ENCODE results near the gene FURIN.
"Not testable (repeated sequence)": the region's sequence is repeated elsewhere in the genome, so short reads cannot be mapped to it uniquely, and the experiment has no call there.

Gene FURIN

GRCh38 chr15:90868261-90868689, at the start of gene FURIN:
Gene FURIN (plus strand): TSS chr15:90868588. CDS start chr15:90875741, 7,153 bp downstream.
- DNase-seq = no peak

- no peak for DNase-seq
Observed at GRCh38 chr15:90819390-90819789, 49.0 kb upstream of the FURIN start.

GRCh38 chr15:90819850-90820249, 48.5 kb upstream of the FURIN start:
- DNase-seq = no peak

DNA sequence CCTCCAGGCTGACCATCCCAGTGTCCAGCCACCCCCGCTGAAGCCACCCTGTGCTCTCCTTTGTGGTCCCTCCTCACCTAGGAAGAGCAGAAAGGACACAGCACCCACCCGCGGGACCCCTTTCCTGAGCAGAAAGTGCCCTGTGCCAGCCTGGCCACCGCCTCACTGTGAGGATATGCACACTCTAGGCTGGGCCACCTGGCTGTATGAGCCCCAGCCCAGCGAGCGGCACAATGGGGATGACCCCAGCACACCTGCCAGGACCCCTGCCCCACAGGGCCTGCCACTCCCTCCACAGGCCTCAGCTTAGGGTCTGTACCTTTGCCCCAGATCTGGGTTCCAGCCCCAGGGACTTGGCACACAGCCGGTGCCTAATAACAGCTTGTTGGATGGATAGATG, 47.9 kb upstream of the FURIN start:
- no peak for DNase-seq

- no peak for DNase-seq
Observed at GRCh38 chr15:90822204-90822955, 46.0 kb upstream of the FURIN start.

- no peak for DNase-seq
Observed at GRCh38 chr15:90823455-90823974, 44.9 kb upstream of the FURIN start.

DNA sequence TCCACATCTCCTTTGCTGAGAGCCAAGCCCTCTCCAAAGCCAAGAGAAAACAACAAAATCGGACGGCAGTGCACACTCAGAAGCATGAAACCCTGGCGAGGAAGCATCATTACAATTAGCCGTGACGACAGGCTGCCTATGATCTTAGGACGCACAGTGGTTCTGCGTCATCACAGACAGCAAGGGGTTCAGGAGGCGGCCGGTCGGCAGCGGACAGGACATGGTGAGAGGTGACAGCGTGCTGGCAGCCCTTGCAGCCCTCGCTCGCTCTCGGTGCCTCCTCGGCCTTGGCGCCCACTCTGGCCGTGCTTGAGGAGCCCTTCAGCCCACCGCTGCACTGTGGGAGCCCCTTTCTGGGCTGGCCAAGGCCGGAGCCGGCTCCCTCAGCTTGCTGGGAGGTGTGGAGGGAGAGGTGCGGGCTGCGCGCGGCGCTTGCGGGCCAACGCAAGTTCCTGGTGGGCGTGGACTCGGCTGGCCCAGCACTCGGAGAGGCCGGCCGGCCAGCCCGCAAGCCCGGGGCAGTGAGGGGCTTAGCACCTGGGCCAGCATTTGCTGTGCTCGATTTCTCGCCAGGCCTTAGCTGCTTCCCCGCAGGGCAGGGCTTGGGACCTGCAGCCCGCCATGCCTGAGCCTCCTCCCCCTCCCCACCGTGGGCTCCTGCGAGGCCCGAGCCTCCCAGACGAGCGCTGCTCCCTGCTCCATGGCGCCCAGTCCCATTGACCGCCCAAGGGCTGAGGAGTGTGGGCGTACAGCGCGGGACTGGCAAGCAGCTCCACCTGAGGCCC, 43.1 kb upstream of the FURIN start:
- not testable (repeated sequence) for DNase-seq

GRCh38 chr15:90826206-90826885, 42.0 kb upstream of the FURIN start:
- not testable (repeated sequence) for DNase-seq

- no peak for DNase-seq
Observed at GRCh38 chr15:90826886-90827435, 41.4 kb upstream of the FURIN start.

DNA sequence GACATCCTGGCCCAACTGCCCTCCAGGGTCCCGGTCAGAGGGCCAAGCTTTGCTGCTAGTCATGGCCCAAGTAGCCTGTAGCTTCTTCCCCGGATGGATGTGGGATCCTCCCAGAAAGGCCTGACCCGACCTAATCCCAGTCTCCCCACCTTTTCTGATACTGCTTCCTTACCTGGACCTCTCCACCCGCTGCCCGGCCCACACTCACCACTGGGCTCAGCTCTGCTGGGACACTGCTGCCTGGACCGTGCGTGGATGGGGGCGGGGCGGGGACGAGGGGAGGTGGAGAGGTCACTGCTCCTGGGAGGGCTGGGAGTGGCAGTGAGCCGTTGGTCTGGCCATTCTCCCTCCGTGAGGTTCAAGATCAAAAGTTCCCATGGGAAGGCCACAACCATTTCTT, 40.3 kb upstream of the FURIN start:
- no peak for DNase-seq

- no peak for DNase-seq
Observed at GRCh38 chr15:90829126-90829525, 39.3 kb upstream of the FURIN start.

DNA sequence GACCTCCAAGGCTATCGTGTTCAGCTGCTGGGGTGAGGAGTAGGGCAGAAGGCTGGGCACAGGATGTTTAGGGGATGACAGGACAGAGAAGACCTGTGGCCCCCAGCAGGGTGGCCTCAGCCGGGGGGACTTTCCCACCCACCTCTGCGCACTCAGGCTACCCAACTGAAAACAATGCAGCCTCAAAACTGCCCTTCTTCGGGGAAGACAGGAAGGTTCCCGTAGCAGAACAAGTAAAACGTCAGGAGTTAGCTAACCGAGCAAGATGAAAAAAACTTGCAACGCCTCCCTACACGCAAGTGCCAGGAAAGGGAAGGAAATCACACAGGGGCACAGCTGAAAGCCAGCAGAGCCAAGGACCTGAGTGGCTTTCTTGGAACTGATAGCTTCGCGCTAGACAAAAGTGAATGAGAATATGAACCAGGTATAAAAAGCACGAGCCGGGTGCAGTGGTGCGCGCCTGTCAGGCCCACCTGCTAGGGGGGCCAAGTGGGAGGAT, 38.4 kb upstream of the FURIN start:
- DNase-seq = no peak

DNA sequence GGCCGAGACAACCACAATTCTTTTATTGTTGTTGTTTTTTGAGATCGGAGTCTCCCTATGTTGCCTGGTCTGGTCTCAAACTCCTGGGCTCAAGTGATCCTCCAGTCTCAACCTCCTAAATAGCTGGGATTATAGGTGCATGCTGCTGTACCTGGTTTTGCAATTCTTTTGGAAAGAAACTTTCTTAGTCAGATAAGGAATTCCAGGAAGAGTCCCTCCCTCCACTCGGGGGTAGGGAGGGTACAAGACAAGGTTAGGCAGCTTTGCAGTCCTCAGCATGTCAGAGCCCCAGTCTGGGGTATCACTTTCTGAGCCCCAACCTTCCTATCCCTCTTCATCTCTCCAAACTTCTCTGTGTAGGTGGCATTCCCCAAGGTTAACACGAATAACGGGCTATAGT, 33.8 kb upstream of the FURIN start:
- DNase-seq = no peak

DNA sequence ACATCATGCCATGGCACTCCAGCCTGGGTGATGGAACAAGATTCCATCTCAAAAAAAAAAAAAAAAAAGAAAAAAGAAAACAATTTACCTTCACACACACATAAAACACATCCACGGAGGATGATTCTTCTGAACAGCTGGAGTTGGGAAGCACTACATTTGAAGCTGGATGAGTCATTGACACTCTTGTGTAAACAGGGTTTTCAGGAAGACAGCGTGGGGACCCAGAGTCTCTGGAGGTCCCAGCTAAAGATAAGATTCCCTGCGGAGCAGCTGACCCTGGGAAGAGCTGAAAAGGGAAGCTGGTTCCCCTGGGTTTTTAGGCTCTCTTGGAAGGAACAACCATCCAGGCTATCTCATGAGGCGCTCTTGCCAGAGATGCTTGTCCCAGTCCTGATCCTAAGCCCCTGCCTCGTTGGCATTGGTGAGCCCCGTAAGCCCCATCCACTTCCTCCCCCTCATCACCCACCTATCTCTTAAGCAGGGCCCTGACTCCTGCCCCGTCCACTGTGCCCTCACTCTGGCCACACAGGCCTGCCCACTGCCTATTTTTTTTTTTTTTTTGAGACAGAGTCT, 32.0 kb upstream of the FURIN start:
- DNase-seq = no peak

DNA sequence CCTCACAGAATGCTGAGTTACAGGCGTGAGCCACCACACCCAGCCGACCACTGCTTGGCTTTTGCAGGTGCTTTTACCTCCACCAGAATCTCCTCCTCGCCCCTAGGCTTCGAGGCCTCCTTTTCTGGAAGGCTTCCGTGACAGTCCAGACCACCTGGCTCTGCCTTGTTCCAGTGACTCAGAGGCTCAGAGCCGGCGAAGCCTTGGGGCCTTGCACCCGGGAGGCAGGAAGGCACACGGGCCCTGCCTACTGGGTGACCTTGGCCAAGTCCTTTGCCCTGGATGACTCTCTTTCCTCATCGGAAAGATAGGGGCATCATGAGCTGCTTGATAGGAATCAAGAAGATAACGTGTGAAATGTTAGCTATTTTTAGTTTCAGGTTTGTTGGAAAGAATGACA, 31.3 kb upstream of the FURIN start:
- DNase-seq = no peak

DNA sequence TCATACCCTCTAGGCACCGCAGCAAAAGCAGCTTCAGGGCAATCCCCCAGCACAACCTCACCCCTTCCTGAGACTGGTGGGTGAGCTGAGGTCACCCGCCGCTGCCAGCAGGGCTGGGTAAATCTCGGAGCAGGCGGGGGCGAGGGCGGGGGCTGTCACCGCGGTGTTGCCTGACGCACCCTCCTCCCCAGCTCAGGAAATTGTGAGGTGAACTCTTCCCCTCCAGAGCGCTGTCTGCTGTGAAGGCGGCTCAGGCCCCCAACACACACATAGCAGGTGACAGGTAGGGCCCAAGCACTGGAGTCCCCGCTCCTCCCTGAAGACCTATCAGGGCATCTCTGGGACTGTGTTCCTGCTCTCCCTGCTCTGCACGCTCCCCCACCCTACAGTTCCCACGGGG, 30.2 kb upstream of the FURIN start:
- no peak for DNase-seq

- no peak for DNase-seq
Observed at GRCh38 chr15:90838544-90838943, 29.8 kb upstream of the FURIN start.

DNA sequence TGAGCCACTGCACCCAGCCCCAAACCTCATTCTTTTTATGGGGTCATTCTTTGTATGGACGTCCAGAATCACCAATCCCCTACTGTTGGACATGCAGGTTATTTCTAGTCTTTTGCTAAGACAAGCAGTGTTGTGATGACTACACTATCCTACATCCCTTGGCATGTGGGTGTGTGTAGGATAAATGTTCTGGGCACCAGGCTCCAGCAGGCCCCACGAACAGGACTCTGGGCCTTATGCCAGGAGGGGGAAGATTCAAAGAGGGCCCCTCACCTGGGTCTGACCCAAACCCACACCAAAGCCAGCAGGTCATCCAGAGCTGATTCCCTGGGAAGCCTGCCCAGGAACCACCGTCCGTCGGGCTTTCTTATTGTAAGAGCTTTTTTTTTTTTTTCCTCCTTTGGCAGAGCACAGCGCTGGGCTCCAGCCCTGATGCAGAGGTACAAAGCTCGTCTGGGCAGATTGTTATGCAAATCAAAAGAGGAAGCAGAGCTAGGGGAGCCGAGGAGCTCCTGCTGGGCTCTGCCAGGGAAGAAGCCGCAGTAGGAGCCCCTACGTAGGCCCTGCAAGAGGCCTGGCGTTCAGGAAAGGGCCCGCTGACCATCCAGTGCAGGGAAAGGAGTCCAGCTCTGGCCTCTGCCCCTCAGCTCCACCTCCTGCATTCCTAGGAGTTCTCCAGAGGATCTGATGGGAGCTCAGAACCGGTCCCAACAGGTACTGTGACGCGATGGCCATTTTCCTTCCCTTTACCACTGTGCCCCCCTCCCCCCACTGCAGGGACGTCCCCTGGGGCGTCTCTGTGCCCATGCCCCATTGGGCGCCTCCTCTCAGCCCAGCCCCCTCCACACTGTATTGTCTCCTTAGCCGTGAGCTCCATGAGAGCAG, 29.0 kb upstream of the FURIN start:
- no peak for DNase-seq

- no peak for DNase-seq
Observed at GRCh38 chr15:90840157-90840855, 28.1 kb upstream of the FURIN start.

- no peak for DNase-seq
Observed at GRCh38 chr15:90840954-90841353, 27.4 kb upstream of the FURIN start.

GRCh38 chr15:90844696-90845095, 23.7 kb upstream of the FURIN start:
- DNase-seq = no peak

All from cerebellar nuclear complex (tissue), 1 donor.